NCI-H510A (cell line): ENCODE results near the gene ROMO1.
"Not testable (repeated sequence)": the region's sequence is repeated elsewhere in the genome, so short reads cannot be mapped to it uniquely, and the experiment has no call there.

Experiments
- DNase-seq: peaks from one replicate; lab custom pipeline; 2025; lab: John Stamatoyannopoulos, UW

Gene ROMO1

GRCh38 chr20:35731469-35731788, 32.2 kb downstream of the ROMO1 start:
- no peak for DNase-seq

DNA sequence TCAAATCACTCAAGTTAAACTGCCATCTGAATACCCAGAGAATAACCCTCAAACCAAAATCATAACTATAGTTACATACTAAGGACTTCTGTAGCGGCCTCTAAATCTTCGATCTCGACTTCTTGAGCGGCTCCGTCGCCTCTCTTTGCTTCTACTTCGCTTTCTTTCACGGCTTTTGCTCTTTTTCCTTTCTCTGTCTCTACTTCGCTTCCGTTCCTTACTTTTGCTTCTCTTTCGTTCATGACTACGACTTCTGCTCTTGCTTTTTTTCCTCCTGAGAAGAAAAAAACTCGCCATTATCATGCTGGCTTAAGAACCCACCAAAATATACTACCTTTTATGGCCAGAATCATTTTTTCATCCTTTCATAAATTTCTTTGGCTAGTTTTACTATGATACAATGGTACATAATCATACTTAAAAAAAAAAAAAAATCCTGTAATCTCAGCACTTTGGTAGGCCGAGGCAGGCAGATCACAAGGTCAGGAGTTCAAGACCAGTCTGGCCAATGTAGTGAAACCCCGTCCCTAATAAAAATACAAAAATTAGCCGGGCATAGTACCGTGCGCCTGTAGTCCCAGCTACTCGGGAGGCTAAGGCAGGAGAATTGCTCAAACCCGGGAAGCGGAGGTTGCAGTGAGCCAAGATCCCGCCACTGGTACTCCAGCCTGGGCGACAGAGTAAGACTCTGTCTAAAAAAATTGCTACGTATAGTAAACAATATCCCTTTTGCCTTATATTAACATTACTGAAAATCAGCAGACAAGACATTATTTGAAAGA, 32.8 kb downstream of the ROMO1 start:
- DNase-seq = no peak

DNA sequence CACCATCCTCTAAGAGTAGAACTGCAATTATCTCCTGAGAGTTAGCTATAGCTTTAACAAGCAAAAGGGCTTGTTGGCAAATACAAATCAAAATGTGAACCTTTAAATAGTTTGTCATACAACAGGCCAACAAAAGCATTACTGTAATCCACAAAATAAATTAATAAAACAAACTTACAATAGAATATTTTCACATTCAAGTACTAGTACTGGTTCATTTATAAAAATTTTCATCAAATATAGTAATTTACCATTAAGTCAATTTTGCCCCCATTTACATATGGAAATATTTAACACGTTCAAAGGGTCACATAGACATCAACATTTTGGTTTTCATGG, 33.4 kb downstream of the ROMO1 start:
- no peak for DNase-seq

DNA sequence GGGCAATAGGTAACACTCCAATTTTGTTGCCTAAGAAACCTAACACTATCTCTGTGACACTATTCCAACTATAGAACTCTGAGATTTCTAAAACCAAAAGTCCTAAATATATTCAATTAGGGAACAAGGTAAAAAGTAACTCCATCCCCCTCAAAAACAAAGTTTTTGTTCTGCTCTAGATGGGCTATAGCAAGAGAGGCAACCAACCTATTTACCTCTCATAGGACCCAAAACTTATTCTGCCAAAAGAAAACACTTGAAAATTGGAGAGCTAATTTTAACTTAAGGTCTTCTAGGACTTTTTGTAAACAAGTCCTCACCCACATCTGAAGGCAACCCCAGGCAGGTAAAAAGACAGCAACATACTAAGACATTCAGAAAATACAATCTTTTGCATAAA, 35.2 kb downstream of the ROMO1 start:
- DNase-seq = no peak

DNA sequence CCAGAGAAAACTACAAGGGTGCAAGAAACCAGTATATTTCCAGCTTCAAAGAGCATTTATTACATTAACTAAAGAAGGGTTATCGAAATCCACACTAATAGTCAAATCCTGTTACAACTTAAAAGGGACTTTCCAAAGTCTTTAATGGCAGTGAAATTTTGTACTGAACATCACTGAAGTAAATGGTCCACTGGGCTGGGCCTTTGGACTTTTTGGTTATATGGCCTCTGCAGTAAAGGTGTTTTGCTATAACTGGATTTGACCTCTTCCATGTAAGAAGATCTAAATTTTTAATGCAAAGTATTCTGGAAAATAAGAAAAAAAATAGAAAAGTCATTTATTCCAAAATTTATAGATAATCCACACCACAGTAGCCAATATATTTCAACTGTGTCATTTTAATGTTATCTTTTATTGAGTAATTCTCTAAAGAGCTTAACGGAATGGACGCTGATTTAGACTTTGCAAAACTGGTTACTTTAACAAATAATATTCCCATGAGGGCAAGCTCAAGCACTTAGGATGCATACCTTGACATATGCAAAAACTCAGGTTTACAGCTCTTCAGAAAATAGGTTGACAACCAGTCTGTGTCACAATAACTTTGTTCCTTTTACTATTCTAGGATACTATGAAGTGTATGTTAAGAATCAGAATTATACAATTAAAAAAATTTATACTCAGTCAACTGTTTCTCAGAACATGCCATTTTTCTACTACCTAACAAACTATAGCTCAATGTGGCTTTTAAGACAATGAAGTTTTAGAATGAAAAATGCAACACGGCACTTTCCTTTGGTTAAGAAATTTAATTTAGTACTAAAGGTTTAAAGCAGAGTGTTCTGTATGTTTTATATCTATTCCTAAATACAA, 35.8 kb downstream of the ROMO1 start:
- no peak for DNase-seq

DNA sequence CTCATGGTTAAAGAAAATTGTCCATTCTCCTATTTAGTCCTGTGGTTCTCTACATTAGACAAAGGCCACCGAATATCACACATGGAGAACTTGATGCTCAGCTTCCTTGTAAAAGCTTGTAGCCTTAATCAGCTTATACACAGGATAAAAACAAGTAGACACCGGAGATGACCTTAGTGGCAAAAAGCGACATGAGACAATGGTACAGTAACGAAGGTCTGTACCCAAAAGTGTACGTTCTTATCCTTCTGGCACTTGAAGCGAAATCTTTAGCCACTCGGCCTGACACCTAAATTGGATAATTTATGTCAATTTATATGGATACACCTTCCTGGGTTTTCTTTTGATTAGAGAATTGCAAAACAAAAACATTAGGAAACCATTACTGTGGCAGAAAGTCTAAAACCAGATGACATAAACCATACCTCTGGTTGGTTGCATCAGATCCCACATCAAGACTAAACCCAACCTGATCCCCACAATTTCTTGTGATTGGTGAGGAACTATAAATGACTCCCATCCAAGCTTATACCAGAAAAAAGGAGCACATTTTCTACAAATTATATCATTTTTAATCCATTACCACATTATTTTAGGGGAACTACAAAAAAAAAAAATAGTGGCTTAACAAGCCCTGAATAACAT, 36.7 kb downstream of the ROMO1 start:
- DNase-seq = no peak

DNA sequence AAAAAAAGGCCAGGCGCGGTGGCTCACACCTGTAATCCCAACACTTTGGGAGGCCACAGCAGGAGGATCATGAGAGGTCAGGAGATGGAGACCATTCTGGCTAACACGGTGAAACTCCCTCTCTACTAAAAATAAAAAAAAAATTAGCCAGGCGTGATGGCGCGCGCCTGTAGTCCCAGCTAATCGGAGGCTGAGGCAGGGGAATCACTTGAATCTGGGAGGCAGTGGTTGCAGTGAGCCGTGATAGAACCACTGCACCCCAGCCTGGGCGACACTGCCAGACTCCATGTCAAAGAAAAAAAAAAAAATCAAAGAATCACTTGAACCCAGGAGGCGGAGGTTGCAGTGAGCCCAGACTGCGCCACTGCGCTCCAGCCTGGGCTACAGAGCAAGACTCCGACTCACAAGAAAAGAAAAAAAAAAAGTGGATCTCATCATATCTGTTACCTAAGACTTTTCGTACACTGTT, 38.7 kb downstream of the ROMO1 start:
- no peak for DNase-seq

DNA sequence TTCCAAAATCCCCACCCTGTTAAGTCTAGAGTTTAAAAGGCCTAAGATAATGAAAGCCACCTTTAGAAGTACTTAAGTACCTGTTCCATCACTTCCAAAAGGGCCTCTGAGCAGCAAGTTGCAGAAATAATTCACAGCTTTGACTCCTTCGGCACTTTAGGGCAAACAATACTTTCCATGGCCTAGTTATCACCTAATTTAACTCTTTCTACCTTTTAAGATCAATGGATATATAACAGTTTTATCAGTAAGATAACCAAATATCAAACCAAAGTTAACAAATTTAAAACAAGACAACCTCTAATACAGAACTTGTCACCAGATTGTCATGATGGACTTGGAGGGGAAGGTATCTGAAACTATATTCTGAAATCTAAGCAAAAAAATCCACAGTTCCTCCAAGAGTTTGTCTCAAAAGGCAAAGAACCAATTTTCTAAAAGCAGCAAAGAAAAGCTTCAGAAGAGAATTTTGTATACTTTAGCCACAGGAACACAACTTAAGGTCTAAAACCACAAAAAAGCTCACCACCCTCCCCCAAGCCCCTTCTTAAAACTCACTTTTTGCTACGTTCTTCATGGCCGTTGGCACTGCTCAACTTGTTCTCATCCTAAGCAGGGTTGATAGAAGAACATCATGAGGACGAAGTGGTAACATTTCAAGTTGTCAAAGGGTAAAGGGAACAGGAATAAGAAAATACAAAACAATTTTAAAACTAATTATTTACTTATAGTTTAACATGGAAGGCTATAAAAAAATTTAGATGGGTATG, 39.4 kb downstream of the ROMO1 start:
- DNase-seq = no peak

- DNase-seq = no peak
Observed at GRCh38 chr20:35739294-35740163, 40.3 kb downstream of the ROMO1 start.

- peak; percentile 99 for DNase-seq
Observed at GRCh38 chr20:35741892-35742740, 42.9 kb downstream of the ROMO1 start, which contains the start of gene RBM39. RBM39 (minus strand) TSS chr20:35742260; CDS start chr20:35740874, 1,386 bp downstream.

- DNase-seq = no peak
Observed at GRCh38 chr20:35742741-35743523, 43.7 kb downstream of the ROMO1 start.

- DNase-seq = no peak
Observed at GRCh38 chr20:35743693-35744491, 44.7 kb downstream of the ROMO1 start.

GRCh38 chr20:35744492-35744841, 45.3 kb downstream of the ROMO1 start:
- DNase-seq = not testable (repeated sequence)
